Cardiac muscle cell (in vitro differentiated cells and primary cell): ENCODE data around the gene MBD2. TPM values are rescaled to one million over a fixed set of nuclear protein-coding genes. Genes with fewer than 3 reads are reported as not detected.

Source experiments
- DNase-seq, 2 donors: peaks; one replicate each; pipeline versions ENCODE4 v3.0.0 to v3.0.0-alpha.2; 2010 to 2017; ENCODE audit warnings: low read depth in 1 of 2, low spot score in 1 of 2
- H3K27ac ChIP-seq: fragments of 200-600 bp; sonication (generic); 2 replicates; pipeline ENCODE4 v1.5.1; 2016
- H3K27me3 ChIP-seq: fragments of 200-600 bp; sonication (generic); 2 replicates; pipeline ENCODE4 v1.6.0; 2016; ENCODE audit warnings: control low read depth
- H3K36me3 ChIP-seq: fragments of 200-600 bp; sonication (generic); 2 replicates; pipeline ENCODE4 v1.5.1; 2016; ENCODE audit warnings: control low read depth
- H3K4me1 ChIP-seq: fragments of 200-600 bp; sonication (generic); 2 replicates; pipeline ENCODE4 v1.8.1; 2017; ENCODE audit warnings: low read depth, mild to moderate bottlenecking, mixed run types
- H3K4me3 ChIP-seq: fragments of 200-600 bp; sonication (generic); 2 replicates; pipeline ENCODE4 v1.5.1; 2016; ENCODE audit warnings: mild to moderate bottlenecking
- H3K9me3 ChIP-seq: fragments of 200-600 bp; sonication (generic); 2 replicates; pipeline ENCODE4 v1.5.1; 2017; ENCODE audit warnings: low read depth, mild to moderate bottlenecking, control low read depth
- polyA plus RNA-seq: library from polyadenylated mRNA; unstranded; fragments of >200 nt; fragmentation: Nextera tagmentation; extraction: Ambion mirVana; gene quantifications from 2 replicates; pipeline ENCODE4 v1.2.1, GENCODE V29; 2016
- total RNA-seq: library from RNA; depleted of rRNA; stranded (reverse); fragments of >200 nt; gene quantifications from 2 replicates; pipeline ENCODE4 v1.2.3, GENCODE V29; 2016
- TF ChIP-seq, protein P1 (sequence below): IDR thresholded peaks from 2 replicates; pipeline ENCODE4 v1.5.1; 2012; ENCODE audit warnings: low read depth, mild to moderate bottlenecking, low read length

MBD2 gene
- total and polyA plus RNA-seq, 2 experiments from 2014 or later: 27.5 to 40.0 TPM

DNA sequence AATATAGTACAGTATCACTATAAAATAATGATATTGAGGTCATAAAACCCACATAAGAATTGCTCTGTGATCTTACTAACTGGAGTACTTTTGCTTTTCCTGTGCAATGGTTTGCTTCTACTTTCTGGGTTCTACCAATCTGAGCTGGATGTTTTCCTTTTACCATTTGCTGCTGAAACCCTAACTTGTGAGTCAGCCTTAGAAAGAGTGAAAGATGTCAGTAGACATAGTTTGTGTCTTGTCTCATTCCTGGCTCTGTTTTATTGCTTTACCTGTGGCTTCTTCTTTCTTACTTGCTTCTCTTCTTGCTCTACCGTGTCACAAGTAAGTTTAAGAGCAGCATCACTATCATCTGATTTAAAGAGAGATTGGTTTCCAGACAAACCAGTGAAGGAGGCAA is 61.0 kb downstream of the MBD2 start:
- TF ChIP-seq, protein P1, sequence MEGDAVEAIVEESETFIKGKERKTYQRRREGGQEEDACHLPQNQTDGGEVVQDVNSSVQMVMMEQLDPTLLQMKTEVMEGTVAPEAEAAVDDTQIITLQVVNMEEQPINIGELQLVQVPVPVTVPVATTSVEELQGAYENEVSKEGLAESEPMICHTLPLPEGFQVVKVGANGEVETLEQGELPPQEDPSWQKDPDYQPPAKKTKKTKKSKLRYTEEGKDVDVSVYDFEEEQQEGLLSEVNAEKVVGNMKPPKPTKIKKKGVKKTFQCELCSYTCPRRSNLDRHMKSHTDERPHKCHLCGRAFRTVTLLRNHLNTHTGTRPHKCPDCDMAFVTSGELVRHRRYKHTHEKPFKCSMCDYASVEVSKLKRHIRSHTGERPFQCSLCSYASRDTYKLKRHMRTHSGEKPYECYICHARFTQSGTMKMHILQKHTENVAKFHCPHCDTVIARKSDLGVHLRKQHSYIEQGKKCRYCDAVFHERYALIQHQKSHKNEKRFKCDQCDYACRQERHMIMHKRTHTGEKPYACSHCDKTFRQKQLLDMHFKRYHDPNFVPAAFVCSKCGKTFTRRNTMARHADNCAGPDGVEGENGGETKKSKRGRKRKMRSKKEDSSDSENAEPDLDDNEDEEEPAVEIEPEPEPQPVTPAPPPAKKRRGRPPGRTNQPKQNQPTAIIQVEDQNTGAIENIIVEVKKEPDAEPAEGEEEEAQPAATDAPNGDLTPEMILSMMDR: no peak
- H3K4me1 ChIP-seq: peaks cover 4% of the 10 kb centered on the region
- H3K27ac ChIP-seq: no peak overlapping the region
- no peaks in the 10 kb centered on the region for H3K27me3 ChIP-seq
- H3K4me3 ChIP-seq: no peak overlapping the region
- DNase-seq: no peak
- no peaks in the 10 kb centered on the region for H3K9me3 ChIP-seq
- H3K36me3 ChIP-seq: peaks cover 20% of the 10 kb centered on the region

DNA sequence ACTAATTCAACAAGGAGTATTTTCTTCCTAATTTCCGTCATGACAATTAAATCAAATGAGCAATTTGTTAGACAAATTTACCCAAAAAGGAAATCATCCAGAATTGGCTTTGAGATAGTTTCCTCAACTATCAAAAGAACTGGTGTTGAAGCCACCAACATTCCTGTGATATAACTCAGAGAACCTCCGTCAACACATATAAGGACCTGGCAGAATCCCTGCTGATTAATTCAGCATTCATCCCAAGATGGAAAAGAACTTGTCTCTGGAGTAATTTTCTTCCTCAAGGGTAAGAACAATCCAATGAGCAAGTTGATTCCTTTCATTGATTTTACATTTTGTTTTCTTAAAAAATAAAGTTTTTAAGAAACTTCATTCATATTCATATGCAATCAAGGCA is 62.0 kb downstream of the MBD2 start:
- Histone ChIP-seq H3K27ac (no peak overlapping the region), H3K9me3 (no peaks in the 10 kb centered on the region), H3K4me1 (no peaks in the 10 kb centered on the region), H3K4me3 (no peak overlapping the region), H3K36me3 (peaks cover 20% of the 10 kb centered on the region), H3K27me3 (no peaks in the 10 kb centered on the region)
- DNase-seq: peak in 1 of 2 donors; percentile 64
- TF ChIP-seq, protein P1: no peak

DNA sequence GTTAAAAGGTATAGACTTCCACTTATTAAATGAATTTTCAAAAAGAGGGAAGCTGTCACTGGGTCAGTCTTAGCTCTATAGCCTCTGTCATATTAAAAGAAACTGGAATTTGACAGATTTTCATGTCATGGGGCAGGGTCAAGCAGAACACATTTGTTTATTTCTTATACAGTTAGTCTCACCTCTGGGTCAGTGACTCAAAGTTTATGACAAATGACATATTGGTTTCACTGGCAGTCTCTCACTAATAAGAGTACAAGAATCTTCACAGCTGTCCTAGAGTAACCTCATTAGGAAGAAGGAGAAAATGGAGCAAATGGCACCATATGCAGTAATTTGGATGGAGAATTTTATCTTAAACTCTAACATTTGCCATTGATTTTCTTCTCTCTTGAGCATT is 63.2 kb downstream of the MBD2 start:
- no peaks in the 10 kb centered on the region for H3K4me1 ChIP-seq
- no peak for DNase-seq
- H3K4me3 ChIP-seq: no peak overlapping the region
- TF ChIP-seq, protein P1: no peak
- peaks cover 22% of the 10 kb centered on the region for H3K36me3 ChIP-seq
- no peaks in the 10 kb centered on the region for H3K9me3 ChIP-seq
- H3K27ac ChIP-seq: no peak overlapping the region
- H3K27me3 ChIP-seq: no peaks in the 10 kb centered on the region

DNA sequence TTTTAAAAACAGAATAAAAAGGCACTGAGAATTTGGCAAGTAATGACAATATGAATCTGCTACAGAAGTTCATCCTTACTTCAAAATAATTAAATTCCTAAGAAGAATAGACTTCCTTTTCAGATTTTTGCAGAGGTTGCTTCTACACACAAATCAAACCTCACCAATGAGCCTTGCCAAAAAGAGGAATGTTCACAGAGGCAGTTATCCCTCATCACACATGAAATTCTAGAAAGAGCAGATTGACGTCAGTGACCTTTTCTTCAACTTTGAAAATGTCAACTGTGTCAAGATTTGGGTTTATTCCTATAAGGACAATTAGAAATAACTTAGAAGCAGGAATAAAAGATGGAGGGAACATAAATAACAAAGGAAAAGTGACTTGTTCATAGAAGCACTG is 64.6 kb downstream of the MBD2 start:
- Histone ChIP-seq H3K4me1 (no peaks in the 10 kb centered on the region), H3K27me3 (no peaks in the 10 kb centered on the region), H3K4me3 (no peak overlapping the region), H3K36me3 (peaks cover 24% of the 10 kb centered on the region), H3K9me3 (no peaks in the 10 kb centered on the region), H3K27ac (no peak overlapping the region)
- TF ChIP-seq, protein P1: no peak
- DNase-seq: no peak

DNA sequence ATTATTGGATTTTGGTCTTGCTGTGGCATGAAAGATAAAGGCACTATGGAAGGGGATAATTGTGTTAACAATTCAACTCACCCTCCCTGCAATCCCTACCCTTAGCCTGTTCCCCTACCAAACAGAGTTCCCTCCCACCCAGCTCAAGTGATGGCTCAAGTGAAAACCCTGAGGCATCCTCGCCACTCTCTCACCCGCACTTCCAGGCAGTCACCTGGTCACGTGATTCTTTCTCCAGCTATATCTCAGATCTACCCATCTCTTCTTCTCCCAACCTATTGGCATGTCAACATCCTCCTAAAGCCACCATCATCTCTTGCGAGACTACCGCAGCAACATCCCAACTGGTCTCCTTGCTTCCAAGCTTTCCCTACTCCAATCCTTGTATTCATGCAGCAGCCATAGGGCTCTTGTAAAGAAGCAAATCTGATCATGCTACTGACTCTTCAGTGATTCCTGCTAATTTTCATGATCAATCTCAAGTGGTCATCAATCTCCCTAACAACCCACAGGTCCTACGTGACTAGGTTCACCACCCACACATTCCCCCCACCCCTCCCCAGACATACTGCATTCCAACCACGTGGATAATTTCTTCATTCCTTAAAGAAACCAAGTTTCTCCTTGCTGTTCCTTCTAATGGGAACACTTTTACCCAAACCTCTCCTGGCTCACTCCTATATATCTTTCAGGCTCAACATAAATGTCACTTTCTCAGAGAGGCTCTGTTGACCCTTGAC is 66.7 kb downstream of the MBD2 start:
- no peak for DNase-seq
- peaks cover 20% of the 10 kb centered on the region for H3K36me3 ChIP-seq
- H3K27ac ChIP-seq: no peak overlapping the region

More for the DNA sequence above, 66.7 kb downstream of the MBD2 start:
- Histone ChIP-seq H3K4me1 (no peaks in the 10 kb centered on the region), H3K27me3 (no peaks in the 10 kb centered on the region), H3K9me3 (no peaks in the 10 kb centered on the region), H3K4me3 (no peak overlapping the region)
- TF ChIP-seq, protein P1: no peak
